ENCODE data around the gene SPINT2. TPM values are rescaled to one million over a fixed set of nuclear protein-coding genes. Genes with fewer than 3 reads are reported as not detected.
A peak's percentile ranks its signal among the peaks of the same experiment; 100 is the strongest.

SPINT2 gene
- total RNA-seq, 2 experiments from 2014 or later, result 31.5 to 35.1 TPM

GRCh38 chr19:38306236-38306635, 41.9 kb downstream of the SPINT2 start:
- Mint-ChIP-seq H3K4me3 (no peak overlapping the region), H3K9me3 (ENCODE audit: insufficient read depth) (no peaks in the 10 kb centered on the region), H3K27ac (no peak overlapping the region), H3K27me3 (ENCODE audit: low read depth) (no peaks in the 10 kb centered on the region), H3K4me1 (ENCODE audit: low read depth) (no peaks in the 10 kb centered on the region), H3K36me3 (ENCODE audit: low read depth) (peaks cover 18% of the 10 kb centered on the region)
- ChIA-PET POLR2A (no interaction called here), CTCF (no interaction called here)
- no peak for DNase-seq
- no peak for ATAC-seq

- no peak overlapping the region for H3K27ac Mint-ChIP-seq
These were observed 42.7 kb downstream of the SPINT2 start for GRCh38 chr19:38307076-38307475.

GRCh38 chr19:38307597-38307996, 43.2 kb downstream of the SPINT2 start:
- Mint-ChIP-seq H3K27ac (no peak overlapping the region), H3K27me3 (ENCODE audit: low read depth) (no peaks in the 10 kb centered on the region), H3K4me1 (ENCODE audit: low read depth) (peaks cover 3% of the 10 kb centered on the region), H3K4me3 (no peak overlapping the region), H3K9me3 (ENCODE audit: insufficient read depth) (no peaks in the 10 kb centered on the region), H3K36me3 (ENCODE audit: low read depth) (peaks cover 18% of the 10 kb centered on the region)
- DNase-seq (no peak), ATAC-seq (no peak)
- CTCF ChIA-PET, result no interaction called here
- POLR2A ChIA-PET, result interaction anchor here (0.9 kb wide), 1 partner anchor 12 kb away, joined by 3 read pairs; no protein-coding TSS in a partner anchor

More at GRCh38 chr19:38307076-38307475, 42.7 kb downstream of the SPINT2 start:
- Mint-ChIP-seq H3K4me3 (no peak overlapping the region), H3K9me3 (ENCODE audit: insufficient read depth) (no peaks in the 10 kb centered on the region), H3K36me3 (ENCODE audit: low read depth) (peaks cover 18% of the 10 kb centered on the region), H3K27me3 (ENCODE audit: low read depth) (no peaks in the 10 kb centered on the region), H3K4me1 (ENCODE audit: low read depth) (no peaks in the 10 kb centered on the region)
- no peak for DNase-seq
- ChIA-PET POLR2A (interaction anchor here (0.9 kb wide), 1 partner anchor 12 kb away, joined by 3 read pairs; no protein-coding TSS in a partner anchor), CTCF (no interaction called here)
- no peak for ATAC-seq

GRCh38 chr19:38308006-38308766, 43.8 kb downstream of the SPINT2 start:
- ATAC-seq (no peak), DNase-seq (no peak)
- CTCF ChIA-PET, result interaction anchor here (1.5 kb wide), 1 partner anchor 28 kb away, joined by 4 read pairs; the partner anchor contains the start of gene CATSPERG
- Mint-ChIP-seq H3K4me3 (no peak overlapping the region), H3K4me1 (ENCODE audit: low read depth) (peaks cover 4% of the 10 kb centered on the region), H3K9me3 (ENCODE audit: insufficient read depth) (no peaks in the 10 kb centered on the region), H3K36me3 (ENCODE audit: low read depth) (peaks cover 18% of the 10 kb centered on the region), H3K27me3 (ENCODE audit: low read depth) (no peaks in the 10 kb centered on the region), H3K27ac (no peak overlapping the region)
- POLR2A ChIA-PET, result interaction anchor here (0.9 kb wide), 1 partner anchor 11 kb away, joined by 3 read pairs; no protein-coding TSS in a partner anchor

GRCh38 chr19:38308926-38309614, 44.7 kb downstream of the SPINT2 start:
- DNase-seq (no peak), ATAC-seq (no peak)
- Mint-ChIP-seq H3K4me3 (no peak overlapping the region), H3K27ac (no peak overlapping the region), H3K9me3 (ENCODE audit: insufficient read depth) (no peaks in the 10 kb centered on the region), H3K27me3 (ENCODE audit: low read depth) (no peaks in the 10 kb centered on the region), H3K36me3 (ENCODE audit: low read depth) (peaks cover 20% of the 10 kb centered on the region), H3K4me1 (ENCODE audit: low read depth) (peaks cover 9% of the 10 kb centered on the region)
- POLR2A ChIA-PET, result no interaction called here
- CTCF ChIA-PET, result interaction anchor here (1.5 kb wide), 1 partner anchor 27 kb away, joined by 4 read pairs; the partner anchor contains the start of gene CATSPERG

GRCh38 chr19:38309615-38310278, 45.4 kb downstream of the SPINT2 start:
- CTCF ChIA-PET, result interaction anchor here (1.5 kb wide), 1 partner anchor 26 kb away, joined by 4 read pairs; the partner anchor contains the start of gene CATSPERG
- Mint-ChIP-seq H3K27me3 (ENCODE audit: low read depth) (no peaks in the 10 kb centered on the region), H3K4me3 (no peak overlapping the region), H3K9me3 (ENCODE audit: insufficient read depth) (no peaks in the 10 kb centered on the region), H3K27ac (no peak overlapping the region), H3K36me3 (ENCODE audit: low read depth) (peaks cover 18% of the 10 kb centered on the region), H3K4me1 (ENCODE audit: low read depth) (peaks cover 12% of the 10 kb centered on the region)
- ATAC-seq (no peak), DNase-seq (no peak)
- POLR2A ChIA-PET, result interaction anchor here (0.7 kb wide), 1 partner anchor 44 kb away, joined by 4 read pairs; no protein-coding TSS in a partner anchor

- Mint-ChIP-seq H3K4me1 (ENCODE audit: low read depth) (peaks cover 15% of the 10 kb centered on the region), H3K4me3 (no peak overlapping the region), H3K36me3 (ENCODE audit: low read depth) (peaks cover 18% of the 10 kb centered on the region), H3K27ac (no peak overlapping the region), H3K27me3 (ENCODE audit: low read depth) (no peaks in the 10 kb centered on the region), H3K9me3 (ENCODE audit: insufficient read depth) (no peaks in the 10 kb centered on the region)
- CTCF ChIA-PET, result no interaction called here
- DNase-seq (no peak), ATAC-seq (no peak)
- POLR2A ChIA-PET, result interaction anchor here (0.7 kb wide), 1 partner anchor 44 kb away, joined by 4 read pairs; no protein-coding TSS in a partner anchor
These were observed 45.9 kb downstream of the SPINT2 start for GRCh38 chr19:38310279-38310670.

- ChIA-PET CTCF (interaction anchor here (0.7 to 1.2 kb wide), 2 partner anchors 67 to 92 kb away, joined by 3 read pairs; partner anchors contain the start of gene FAM98C), POLR2A (interaction anchor here (2.1 kb wide), 1 partner anchor 47 kb away, joined by 6 read pairs; the partner anchor contains the start of gene SPINT2)
- no peaks in the 10 kb centered on the region for H3K27me3 Mint-ChIP-seq (ENCODE audit: low read depth)
- no peak for DNase-seq
- peaks cover 16% of the 10 kb centered on the region for H3K4me1 Mint-ChIP-seq (ENCODE audit: low read depth)
- H3K9me3 Mint-ChIP-seq (ENCODE audit: insufficient read depth), result no peaks in the 10 kb centered on the region
- H3K4me3 Mint-ChIP-seq, result no peak overlapping the region
- H3K27ac Mint-ChIP-seq, result peak overlapping the region; percentile 41
- no peak for ATAC-seq
- H3K36me3 Mint-ChIP-seq (ENCODE audit: low read depth), result peaks cover 18% of the 10 kb centered on the region
These were observed 46.6 kb downstream of the SPINT2 start for GRCh38 chr19:38310986-38311385.

- H3K4me3 Mint-ChIP-seq, result peak within 1 kb of the TSS; percentile 81
- DNase-seq (peak; percentile 97), ATAC-seq (peak; percentile 91)
- ChIA-PET CTCF (no interaction called here), POLR2A (interaction anchor here (0.9 kb wide), 2 partner anchors 50 to 84 kb away, joined by 3 to 4 read pairs; no protein-coding TSS in a partner anchor)
- peak within 1 kb of the TSS; percentile 92 for H3K27ac Mint-ChIP-seq
- peaks cover 54% of the 10 kb centered on the region for H3K4me1 Mint-ChIP-seq (ENCODE audit: low read depth)
- no peaks in the 10 kb centered on the region for H3K9me3 Mint-ChIP-seq (ENCODE audit: insufficient read depth)
- no peaks in the 10 kb centered on the region for H3K27me3 Mint-ChIP-seq (ENCODE audit: low read depth)
- peaks cover 2% of the 10 kb centered on the region for H3K36me3 Mint-ChIP-seq (ENCODE audit: low read depth)
These were observed 51.5 kb downstream of the SPINT2 start, which contains the start of gene YIF1B for GRCh38 chr19:38315657-38316476. Gene YIF1B, minus strand, starts transcription at chr19:38315947. Its CDS starts 30 bp downstream, at chr19:38315917.

GRCh38 chr19:38316477-38317067, 52.2 kb downstream of the SPINT2 start:
- H3K36me3 Mint-ChIP-seq (ENCODE audit: low read depth), result peaks cover 3% of the 10 kb centered on the region
- ChIA-PET CTCF (no interaction called here), POLR2A (interaction anchor here (0.9 kb wide), 2 partner anchors 51 to 84 kb away, joined by 3 to 4 read pairs; no protein-coding TSS in a partner anchor)
- peak overlapping the region; percentile 92 for H3K27ac Mint-ChIP-seq
- peaks cover 60% of the 10 kb centered on the region for H3K4me1 Mint-ChIP-seq (ENCODE audit: low read depth)
- ATAC-seq (peak; percentile 4), DNase-seq (no peak)
- no peaks in the 10 kb centered on the region for H3K9me3 Mint-ChIP-seq (ENCODE audit: insufficient read depth)
- H3K4me3 Mint-ChIP-seq, result peak overlapping the region; percentile 81
- H3K27me3 Mint-ChIP-seq (ENCODE audit: low read depth), result no peaks in the 10 kb centered on the region
